ENCODE data around the gene VWA5A.

DNA sequence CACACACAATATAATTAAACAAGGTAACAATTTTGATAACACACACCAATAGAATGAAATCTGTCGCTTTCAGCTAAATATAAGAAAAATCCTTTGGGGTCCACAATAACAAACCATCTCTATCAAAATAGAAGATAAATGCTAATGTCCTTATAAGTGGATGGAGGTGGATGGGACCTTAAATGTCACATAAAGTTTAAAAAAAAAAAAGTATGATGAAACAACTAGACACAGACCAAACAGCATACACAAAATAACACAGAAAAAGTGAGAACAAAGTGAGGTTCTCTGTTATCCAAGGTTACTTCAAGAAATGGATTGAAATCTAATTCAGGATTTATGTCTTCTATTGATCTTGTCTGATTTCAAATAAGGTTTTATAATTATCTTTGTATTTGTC lies 57.3 kb downstream of the VWA5A start:
- TF ChIP-seq, protein P1, sequence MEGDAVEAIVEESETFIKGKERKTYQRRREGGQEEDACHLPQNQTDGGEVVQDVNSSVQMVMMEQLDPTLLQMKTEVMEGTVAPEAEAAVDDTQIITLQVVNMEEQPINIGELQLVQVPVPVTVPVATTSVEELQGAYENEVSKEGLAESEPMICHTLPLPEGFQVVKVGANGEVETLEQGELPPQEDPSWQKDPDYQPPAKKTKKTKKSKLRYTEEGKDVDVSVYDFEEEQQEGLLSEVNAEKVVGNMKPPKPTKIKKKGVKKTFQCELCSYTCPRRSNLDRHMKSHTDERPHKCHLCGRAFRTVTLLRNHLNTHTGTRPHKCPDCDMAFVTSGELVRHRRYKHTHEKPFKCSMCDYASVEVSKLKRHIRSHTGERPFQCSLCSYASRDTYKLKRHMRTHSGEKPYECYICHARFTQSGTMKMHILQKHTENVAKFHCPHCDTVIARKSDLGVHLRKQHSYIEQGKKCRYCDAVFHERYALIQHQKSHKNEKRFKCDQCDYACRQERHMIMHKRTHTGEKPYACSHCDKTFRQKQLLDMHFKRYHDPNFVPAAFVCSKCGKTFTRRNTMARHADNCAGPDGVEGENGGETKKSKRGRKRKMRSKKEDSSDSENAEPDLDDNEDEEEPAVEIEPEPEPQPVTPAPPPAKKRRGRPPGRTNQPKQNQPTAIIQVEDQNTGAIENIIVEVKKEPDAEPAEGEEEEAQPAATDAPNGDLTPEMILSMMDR (IDR thresholded peaks at IDR 0.05): no peak
- TF ChIP-seq POLR2A (IDR thresholded peaks at IDR 0.05): no peak
